Stimulated activated naive B cell treated with anti-CD40 and anti-IgM and Interleukin-4, amounts not matched to agents 10 μg/mL and 1 μg/mL and 100 μg/mL, for 72 hours (primary cell): ENCODE results near the gene STK35.

Experiments
- ATAC-seq, 2 donors: fragments of 150-1000 bp; cut with Tn5 transposase; replicated peaks; 2 replicates each; pipeline ENCODE4 v1.10.0; 2021; ENCODE audit warnings: moderate library complexity in 1 of 2
- DNase-seq: peaks from one replicate; pipeline ENCODE4 v3.0.0; 2021
- H3K27ac Mint-ChIP-seq: one replicate; pipeline ENCODE4 v1.8.0; 2022; ENCODE audit warnings: mild to moderate bottlenecking, mixed read lengths
- H3K27me3 Mint-ChIP-seq, 2 donors: one replicate each; pipeline ENCODE4 v1.8.0; 2022; ENCODE audit warnings: mixed read lengths in 2 of 2
- H3K36me3 Mint-ChIP-seq, 2 donors: one replicate each; pipeline ENCODE4 v1.8.0; 2022; ENCODE audit warnings: mixed read lengths in 2 of 2, mild to moderate bottlenecking in 1 of 2
- H3K4me1 Mint-ChIP-seq, 2 donors: one replicate each; pipeline ENCODE4 v1.8.0; 2022; ENCODE audit warnings: mixed read lengths in 2 of 2, mild to moderate bottlenecking in 1 of 2
- H3K4me3 Mint-ChIP-seq, 2 donors: one replicate each; pipeline ENCODE4 v1.8.0; 2022; ENCODE audit warnings: mild to moderate bottlenecking in 2 of 2, mixed read lengths in 2 of 2, moderate library complexity in 1 of 2
- H3K9me3 Mint-ChIP-seq, 2 donors: one replicate each; pipeline ENCODE4 v1.8.0; 2022; ENCODE audit warnings: mixed read lengths in 2 of 2, mild to moderate bottlenecking in 1 of 2

The STK35 gene

GRCh38 chr20:2093159-2093781, 8.4 kb upstream of the STK35 start:
- DNase-seq (no peak), ATAC-seq (peak; percentile 54 to 70)
- Mint-ChIP-seq H3K27ac (no peak overlapping the region), H3K4me1 (peaks cover 0 to 3% of the 10 kb centered on the region in 2 donors), H3K4me3 (no peak overlapping the region), H3K27me3 (peaks cover 36 to 40% of the 10 kb centered on the region in 2 donors), H3K9me3 (no peaks in the 10 kb centered on the region), H3K36me3 (no peaks in the 10 kb centered on the region)

GRCh38 chr20:2093883-2094282, 7.7 kb upstream of the STK35 start:
- H3K4me3 Mint-ChIP-seq = no peak overlapping the region

DNA sequence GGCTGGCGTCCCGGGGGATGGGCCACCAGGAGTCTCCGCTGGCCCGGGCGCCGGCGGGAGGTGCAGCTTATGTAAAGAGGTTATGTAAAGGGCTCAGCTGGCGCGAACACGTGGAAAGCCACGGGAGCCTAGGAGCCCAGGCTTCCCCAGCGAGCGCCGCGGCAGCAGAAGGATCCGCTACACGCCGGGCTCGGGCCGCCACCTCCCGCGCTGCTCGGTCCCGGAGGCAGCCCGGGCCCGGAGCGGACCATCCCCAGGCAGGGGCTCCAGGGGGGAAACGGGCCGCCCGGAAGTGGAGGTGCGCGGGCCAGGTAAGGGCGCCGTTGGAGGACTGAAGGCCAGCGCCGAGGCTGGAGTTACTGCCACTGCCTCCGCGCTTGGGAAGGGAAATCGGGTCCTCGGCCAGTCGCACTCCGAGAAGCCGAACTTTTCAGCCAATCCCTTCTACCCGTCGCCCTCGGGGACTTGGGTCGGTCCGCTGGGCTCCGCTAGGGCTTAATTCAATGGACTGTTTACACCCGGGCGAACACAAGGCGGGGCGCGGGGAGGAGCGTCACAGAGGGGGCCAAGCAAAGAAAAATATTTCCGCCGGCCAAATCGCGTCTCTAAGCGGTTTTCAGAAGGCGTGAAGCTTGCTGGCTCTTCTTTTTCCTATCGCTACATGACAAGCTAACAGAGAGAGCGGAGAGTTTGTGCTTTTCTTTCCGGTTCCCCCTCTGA, 398 bp downstream of the STK35 start:
- Mint-ChIP-seq H3K4me1 (peaks cover 23 to 47% of the 10 kb centered on the region in 2 donors), H3K36me3 (peaks cover 30 to 35% of the 10 kb centered on the region in 2 donors)

More at GRCh38 chr20:2093883-2094282, 7.7 kb upstream of the STK35 start:
- H3K9me3 Mint-ChIP-seq = no peaks in the 10 kb centered on the region
- no peaks in the 10 kb centered on the region for H3K36me3 Mint-ChIP-seq
- peaks cover 0 to 3% of the 10 kb centered on the region in 2 donors for H3K4me1 Mint-ChIP-seq
- ATAC-seq (peak; percentile 38 to 70), DNase-seq (no peak)
- H3K27ac Mint-ChIP-seq = no peak overlapping the region
- peaks cover 32 to 36% of the 10 kb centered on the region in 2 donors for H3K27me3 Mint-ChIP-seq

DNA sequence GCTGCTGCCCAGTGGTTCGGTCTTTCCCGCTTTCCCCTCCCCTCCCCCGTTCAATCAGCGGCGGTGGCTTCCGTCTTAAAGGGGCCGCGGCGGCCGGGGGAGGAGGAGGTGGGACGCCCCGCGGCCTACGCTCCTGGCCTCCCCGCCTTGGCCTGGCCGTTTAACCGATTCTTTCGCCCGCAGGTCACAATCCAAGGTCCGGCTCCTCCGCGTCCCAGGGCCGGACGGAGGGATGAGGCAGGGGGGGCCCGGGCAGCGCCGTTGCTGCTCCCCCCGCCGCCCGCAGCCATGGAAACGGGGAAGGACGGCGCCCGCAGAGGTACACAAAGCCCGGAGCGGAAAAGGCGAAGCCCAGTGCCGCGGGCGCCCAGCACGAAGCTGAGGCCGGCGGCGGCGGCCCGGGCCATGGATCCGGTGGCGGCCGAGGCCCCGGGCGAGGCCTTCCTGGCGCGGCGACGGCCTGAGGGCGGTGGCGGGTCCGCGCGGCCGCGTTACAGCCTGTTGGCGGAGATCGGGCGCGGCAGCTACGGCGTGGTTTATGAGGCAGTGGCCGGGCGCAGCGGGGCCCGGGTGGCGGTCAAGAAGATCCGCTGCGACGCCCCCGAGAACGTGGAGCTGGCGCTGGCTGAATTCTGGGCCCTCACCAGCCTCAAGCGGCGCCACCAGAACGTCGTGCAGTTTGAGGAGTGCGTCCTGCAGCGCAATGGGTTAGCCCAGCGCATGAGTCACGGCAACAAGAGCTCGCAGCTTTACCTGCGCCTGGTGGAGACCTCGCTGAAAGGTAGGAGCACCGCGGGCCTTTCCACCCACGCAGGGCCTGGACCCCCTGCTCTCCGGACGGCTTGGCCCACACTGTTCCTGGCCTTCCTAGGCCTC, 1.2 kb downstream of the STK35 start:
- peak overlapping the region; percentile 99 for H3K27ac Mint-ChIP-seq
- ATAC-seq (peak; percentile 69 to 71), DNase-seq (peak; percentile 81)
- peak overlapping the region; percentile 95 to 96 for H3K4me3 Mint-ChIP-seq
- H3K36me3 Mint-ChIP-seq = peaks cover 38 to 42% of the 10 kb centered on the region in 2 donors
- H3K27me3 Mint-ChIP-seq = no peaks in the 10 kb centered on the region
- H3K9me3 Mint-ChIP-seq = no peaks in the 10 kb centered on the region
- peaks cover 30 to 55% of the 10 kb centered on the region in 2 donors for H3K4me1 Mint-ChIP-seq

More for the DNA sequence above, 398 bp downstream of the STK35 start:
- H3K9me3 Mint-ChIP-seq = no peaks in the 10 kb centered on the region
- H3K27ac Mint-ChIP-seq = peak overlapping the region; percentile 99
- H3K27me3 Mint-ChIP-seq = no peaks in the 10 kb centered on the region
- H3K4me3 Mint-ChIP-seq = peak overlapping the region; percentile 86 to 95
- DNase-seq (peak; percentile 88), ATAC-seq (peak; percentile 84 to 88)

- Mint-ChIP-seq H3K4me1 (peaks cover 36 to 63% of the 10 kb centered on the region in 2 donors), H3K27ac (peak overlapping the region; percentile 94), H3K9me3 (no peaks in the 10 kb centered on the region), H3K4me3 (peak overlapping the region; percentile 95 to 96), H3K36me3 (peaks cover 39 to 45% of the 10 kb centered on the region in 2 donors), H3K27me3 (no peaks in the 10 kb centered on the region)
- ATAC-seq = no peak
- DNase-seq = no peak
These were observed 2.0 kb downstream of the STK35 start for GRCh38 chr20:2103461-2104153.

- peaks cover 42 to 69% of the 10 kb centered on the region in 2 donors for H3K4me1 Mint-ChIP-seq
- peak overlapping the region; percentile 94 for H3K27ac Mint-ChIP-seq
- no peaks in the 10 kb centered on the region for H3K27me3 Mint-ChIP-seq
These were observed 2.6 kb downstream of the STK35 start for GRCh38 chr20:2104236-2104635.

GRCh38 chr20:2108498-2108897, 6.9 kb downstream of the STK35 start:
- no peak for DNase-seq
- Mint-ChIP-seq H3K36me3 (peaks cover 55 to 73% of the 10 kb centered on the region in 2 donors), H3K27ac (peak overlapping the region; percentile 4), H3K4me3 (peak overlapping the region; percentile 33 to 49), H3K27me3 (no peaks in the 10 kb centered on the region), H3K4me1 (peaks cover 69 to 100% of the 10 kb centered on the region in 2 donors), H3K9me3 (no peaks in the 10 kb centered on the region)
- ATAC-seq = peak; percentile 89 to 94

More at GRCh38 chr20:2104236-2104635, 2.6 kb downstream of the STK35 start:
- Mint-ChIP-seq H3K9me3 (no peaks in the 10 kb centered on the region), H3K36me3 (peaks cover 43 to 51% of the 10 kb centered on the region in 2 donors), H3K4me3 (peak overlapping the region; percentile 95 to 96)
- ATAC-seq = no peak
- DNase-seq = no peak

GRCh38 chr20:2108987-2109386, 7.4 kb downstream of the STK35 start:
- H3K36me3 Mint-ChIP-seq = peaks cover 53 to 73% of the 10 kb centered on the region in 2 donors
- no peaks in the 10 kb centered on the region for H3K9me3 Mint-ChIP-seq
- H3K4me1 Mint-ChIP-seq = peaks cover 71 to 100% of the 10 kb centered on the region in 2 donors
- ATAC-seq (peak; percentile 21 to 30), DNase-seq (no peak)
- no peaks in the 10 kb centered on the region for H3K27me3 Mint-ChIP-seq
- H3K4me3 Mint-ChIP-seq = peak overlapping the region; percentile 33 to 49
- no peak overlapping the region for H3K27ac Mint-ChIP-seq

GRCh38 chr20:2109425-2110210, 8.0 kb downstream of the STK35 start:
- ATAC-seq (no peak), DNase-seq (no peak)
- H3K27ac Mint-ChIP-seq = no peak overlapping the region
- H3K9me3 Mint-ChIP-seq = no peaks in the 10 kb centered on the region
- H3K4me1 Mint-ChIP-seq = peaks cover 70 to 100% of the 10 kb centered on the region in 2 donors
- H3K4me3 Mint-ChIP-seq = peak overlapping the region in 1 of 2 donors; percentile 10
- no peaks in the 10 kb centered on the region for H3K27me3 Mint-ChIP-seq
- H3K36me3 Mint-ChIP-seq = peaks cover 52 to 72% of the 10 kb centered on the region in 2 donors

GRCh38 chr20:2112910-2113309, 11.3 kb downstream of the STK35 start:
- DNase-seq (no peak), ATAC-seq (no peak)
- Mint-ChIP-seq H3K27me3 (no peaks in the 10 kb centered on the region), H3K36me3 (peaks cover 44 to 74% of the 10 kb centered on the region in 2 donors), H3K4me1 (peaks cover 71 to 87% of the 10 kb centered on the region in 2 donors), H3K4me3 (peak overlapping the region in 1 of 2 donors; percentile 52), H3K27ac (peak overlapping the region; percentile 51), H3K9me3 (no peaks in the 10 kb centered on the region)

DNA sequence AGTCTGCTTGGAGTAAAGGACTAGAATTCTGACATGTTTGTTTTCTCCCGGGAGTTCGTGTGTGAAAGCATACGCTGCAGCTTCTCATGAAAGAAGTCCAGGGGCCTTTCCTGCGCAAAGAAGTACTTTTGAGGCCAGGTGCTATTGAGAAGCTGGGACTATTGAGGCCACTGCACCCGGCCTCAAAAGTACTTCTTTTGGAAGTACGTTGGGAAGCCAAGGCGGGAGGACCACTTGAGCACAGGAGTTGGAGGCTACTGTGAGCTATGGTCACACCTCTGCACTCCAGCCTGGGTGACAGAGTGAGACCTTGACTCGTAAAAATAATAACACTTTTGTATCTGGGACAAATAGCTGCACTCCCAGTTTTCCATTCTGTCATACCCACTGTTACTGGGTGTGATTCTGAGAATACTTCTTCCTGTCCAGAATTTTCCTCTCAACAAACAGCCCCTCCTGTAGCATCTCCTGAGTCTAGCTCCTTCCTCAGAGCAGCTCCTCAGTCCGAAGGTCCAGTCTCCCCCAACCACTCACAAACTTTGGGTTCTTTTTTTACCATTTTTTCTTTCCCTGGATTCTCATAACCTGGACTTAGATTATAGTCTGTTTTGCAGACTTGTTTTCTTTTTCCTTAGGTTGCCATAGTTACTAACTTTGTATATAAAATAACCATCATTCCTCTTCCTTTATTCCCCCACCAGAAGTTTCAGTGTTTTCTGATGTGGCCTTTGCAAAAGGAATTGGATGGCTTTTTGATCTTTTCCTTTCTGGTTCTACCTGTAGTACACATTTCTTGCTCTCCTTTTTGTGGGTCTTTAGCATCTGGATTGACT, 12.7 kb downstream of the STK35 start:
- Mint-ChIP-seq H3K27ac (peak overlapping the region; percentile 77), H3K4me1 (peaks cover 67 to 83% of the 10 kb centered on the region in 2 donors), H3K4me3 (peak overlapping the region in 1 of 2 donors; percentile 33), H3K36me3 (peaks cover 49 to 77% of the 10 kb centered on the region in 2 donors), H3K9me3 (peaks cover 0 to 4% of the 10 kb centered on the region in 2 donors), H3K27me3 (no peaks in the 10 kb centered on the region)
- ATAC-seq (no peak), DNase-seq (no peak)

- peaks cover 53 to 84% of the 10 kb centered on the region in 2 donors for H3K36me3 Mint-ChIP-seq
- no peak overlapping the region for H3K27ac Mint-ChIP-seq
These were observed 13.5 kb downstream of the STK35 start for GRCh38 chr20:2114990-2115681.

More at GRCh38 chr20:2114990-2115681, 13.5 kb downstream of the STK35 start:
- DNase-seq = no peak
- ATAC-seq = no peak
- H3K4me3 Mint-ChIP-seq = peak overlapping the region; percentile 0 to 33
- no peaks in the 10 kb centered on the region for H3K27me3 Mint-ChIP-seq
- H3K9me3 Mint-ChIP-seq = peaks cover 0 to 4% of the 10 kb centered on the region in 2 donors
- H3K4me1 Mint-ChIP-seq = peaks cover 69 to 83% of the 10 kb centered on the region in 2 donors
